CD4-positive, alpha-beta T cell treated with Interleukin-17A for 4 hours (primary cell): ENCODE results near the gene MYOM1.
"Not testable (repeated sequence)": the region's sequence is repeated elsewhere in the genome, so short reads cannot be mapped to it uniquely, and the experiment has no call there.

Source experiments
- DNase-seq: peaks from one replicate; pipeline ENCODE4 v3.0.0-alpha.2; 2020; ENCODE audit warnings: mixed read lengths

MYOM1 gene

GRCh38 chr18:3051718-3052410 is 167.9 kb downstream of the MYOM1 start:
- no peak for DNase-seq

- not testable (repeated sequence) for DNase-seq
These were observed 169.8 kb downstream of the MYOM1 start for GRCh38 chr18:3049897-3050454.

GRCh38 chr18:3048820-3049349 is 170.9 kb downstream of the MYOM1 start:
- no peak for DNase-seq

DNA sequence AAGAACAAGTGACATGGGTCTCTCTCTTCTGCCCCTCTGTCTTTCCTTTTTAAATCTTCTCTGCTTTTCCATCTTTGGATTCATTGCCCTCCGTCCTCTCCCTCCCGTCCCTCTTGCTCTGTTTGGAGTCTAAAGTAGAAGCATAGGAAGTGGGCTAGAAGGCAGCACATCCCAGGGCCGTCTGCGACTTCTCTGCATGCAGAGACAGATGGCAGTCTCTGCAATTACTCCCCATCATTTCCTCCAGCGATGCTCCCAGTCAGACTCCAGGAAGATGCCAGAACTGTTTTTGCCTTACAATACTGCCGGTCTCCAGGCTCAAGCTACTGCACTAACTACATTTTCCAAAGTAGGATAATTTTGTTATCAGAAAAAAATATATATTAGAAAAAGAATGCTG is 171.6 kb downstream of the MYOM1 start:
- DNase-seq = no peak

DNA sequence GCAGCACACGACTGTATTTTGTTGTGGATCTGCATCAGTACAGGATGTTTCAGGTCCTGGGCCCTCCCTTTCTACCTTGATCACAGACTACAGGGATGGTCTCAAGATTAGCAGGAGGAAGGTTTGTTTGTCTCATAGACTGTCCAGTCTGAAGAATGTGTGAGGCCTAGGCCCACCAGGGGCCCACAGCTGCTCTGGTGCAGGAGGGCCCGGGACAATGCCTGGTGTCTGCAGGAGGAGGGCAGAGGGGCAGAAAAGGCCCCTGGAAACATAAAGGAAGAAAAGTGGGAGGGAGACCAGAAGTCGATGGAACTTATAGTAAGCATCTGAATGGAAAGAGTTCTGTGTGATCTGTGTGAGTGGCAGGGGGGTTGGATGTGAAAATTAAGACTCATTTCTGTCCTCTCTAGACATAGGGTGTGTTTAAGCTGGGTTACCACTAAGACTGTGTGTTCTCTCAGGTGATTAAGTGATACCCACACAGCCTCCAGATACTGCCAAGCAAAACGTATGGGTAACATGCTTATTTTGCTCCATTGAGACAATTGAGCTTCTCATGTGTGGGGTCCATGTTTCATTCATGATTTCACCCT is 173.5 kb downstream of the MYOM1 start:
- no peak for DNase-seq

DNA sequence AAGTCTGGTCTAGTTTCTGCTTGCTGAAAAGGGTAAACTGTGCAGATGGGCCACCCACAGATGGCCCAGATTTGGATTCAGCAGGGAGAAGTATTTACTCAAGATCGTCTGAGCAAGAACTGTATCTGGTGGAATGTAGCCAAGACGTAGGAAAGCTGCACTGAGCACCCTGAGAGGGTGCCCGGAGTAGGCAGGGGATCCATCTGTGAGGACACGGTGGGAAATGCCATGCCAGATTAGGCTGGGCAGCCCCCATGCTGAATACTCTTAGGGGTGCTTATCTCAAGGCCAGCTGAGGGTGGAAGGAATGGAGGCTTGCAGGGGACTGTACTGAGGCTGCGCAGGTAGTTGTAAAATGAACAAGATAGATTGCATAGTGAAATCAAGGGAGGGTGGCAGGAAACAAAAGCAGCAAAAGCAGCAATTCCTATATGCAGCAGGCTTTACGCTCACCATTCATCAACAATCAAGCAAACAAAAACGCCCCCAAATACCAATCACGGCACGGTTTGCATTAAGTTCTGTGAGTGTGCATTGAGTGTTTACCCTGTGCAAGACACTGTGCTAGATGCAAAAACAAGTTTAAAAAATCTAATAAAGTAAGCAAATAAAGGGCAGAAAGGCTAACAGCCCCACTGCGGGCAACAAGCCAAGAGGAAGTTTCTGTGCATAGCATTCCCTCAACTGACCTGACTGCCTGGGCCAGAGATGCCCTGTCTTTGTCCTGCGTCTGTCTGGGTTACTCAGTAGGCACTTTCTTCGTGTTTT is 174.7 kb downstream of the MYOM1 start:
- DNase-seq = no peak

DNA sequence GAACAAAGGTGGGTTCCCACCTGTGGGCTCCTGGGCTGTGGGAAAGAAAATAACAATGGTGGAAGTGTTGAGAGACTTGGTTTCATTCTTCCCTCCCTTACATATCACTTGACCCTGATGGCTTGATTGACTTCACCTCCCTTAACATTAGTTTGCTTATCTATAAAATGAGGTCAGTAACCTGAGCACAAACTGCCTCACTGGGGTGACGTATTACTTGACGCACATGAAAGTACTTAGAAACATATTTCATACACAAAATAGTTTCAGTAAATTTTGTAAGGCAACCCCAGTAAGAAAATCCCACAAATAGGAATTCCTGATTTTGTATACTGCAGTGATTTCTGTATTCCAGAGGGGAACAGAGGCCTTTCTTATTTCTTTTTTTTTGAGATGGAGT is 177.4 kb downstream of the MYOM1 start:
- DNase-seq = no peak

DNA sequence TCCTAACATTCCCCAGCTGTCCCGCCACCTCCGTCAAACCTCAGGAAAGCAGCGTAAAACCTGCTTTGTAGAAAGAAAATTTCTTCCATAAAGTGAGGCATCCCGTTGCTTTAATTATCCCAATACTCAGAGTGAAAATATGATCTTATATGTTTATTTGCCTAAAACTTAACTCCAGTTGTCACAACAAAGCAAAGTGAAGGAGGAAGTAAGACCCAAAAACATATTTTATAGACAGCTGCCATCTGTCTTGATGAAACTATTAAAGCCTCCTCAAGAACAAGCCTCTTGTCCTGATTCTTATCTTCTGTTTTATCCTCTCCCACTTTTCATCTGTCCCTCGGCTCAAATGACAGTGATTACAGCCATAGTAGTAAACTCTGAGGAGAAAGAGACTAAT is 177.9 kb downstream of the MYOM1 start:
- no peak for DNase-seq

- no peak for DNase-seq
These were observed 178.9 kb downstream of the MYOM1 start for GRCh38 chr18:3040881-3041280.

DNA sequence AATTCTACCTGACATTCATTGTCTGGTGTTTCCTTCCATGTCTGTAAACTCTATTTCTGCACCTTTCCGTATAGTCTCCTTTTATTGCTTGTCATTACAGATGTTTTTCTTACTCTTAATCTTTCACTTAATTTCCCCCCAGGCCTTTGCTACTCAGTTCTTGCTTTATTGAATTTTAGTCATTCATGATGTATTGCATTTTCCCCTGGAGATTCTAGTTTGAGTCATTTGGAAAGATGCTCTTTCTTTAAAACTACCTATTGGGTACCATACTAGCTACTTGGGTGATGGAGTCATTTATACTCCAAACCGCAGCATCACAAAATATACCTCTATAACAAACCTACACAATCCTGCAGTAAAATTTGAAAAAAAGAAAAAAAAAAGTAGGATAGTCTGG is 179.6 kb downstream of the MYOM1 start:
- DNase-seq = no peak

- no peak for DNase-seq
These were observed 182.3 kb downstream of the MYOM1 start for GRCh38 chr18:3037423-3037915.

GRCh38 chr18:3036108-3036507 is 183.7 kb downstream of the MYOM1 start:
- no peak for DNase-seq

DNA sequence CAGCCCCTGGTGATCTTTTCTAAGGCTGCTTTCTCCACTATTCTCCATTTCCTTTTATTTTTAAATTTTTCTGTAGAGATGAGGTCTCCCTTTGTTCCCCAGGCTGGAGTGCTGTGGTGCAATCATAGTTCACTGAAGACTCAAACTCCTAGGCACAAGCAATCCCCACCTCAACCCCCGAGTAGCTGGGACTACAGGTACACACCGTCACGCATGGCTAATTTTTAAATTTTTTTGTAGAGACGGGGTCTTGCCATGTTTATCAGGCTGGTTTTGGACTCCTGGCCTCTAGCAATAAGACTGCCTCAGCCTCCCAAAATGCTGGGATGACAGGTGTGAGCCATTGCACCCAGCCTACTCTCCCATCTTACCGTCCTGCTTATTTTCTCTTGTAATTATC is 184.1 kb downstream of the MYOM1 start:
- DNase-seq = no peak

- DNase-seq = no peak
These were observed 187.0 kb downstream of the MYOM1 start for GRCh38 chr18:3032721-3033120.

DNA sequence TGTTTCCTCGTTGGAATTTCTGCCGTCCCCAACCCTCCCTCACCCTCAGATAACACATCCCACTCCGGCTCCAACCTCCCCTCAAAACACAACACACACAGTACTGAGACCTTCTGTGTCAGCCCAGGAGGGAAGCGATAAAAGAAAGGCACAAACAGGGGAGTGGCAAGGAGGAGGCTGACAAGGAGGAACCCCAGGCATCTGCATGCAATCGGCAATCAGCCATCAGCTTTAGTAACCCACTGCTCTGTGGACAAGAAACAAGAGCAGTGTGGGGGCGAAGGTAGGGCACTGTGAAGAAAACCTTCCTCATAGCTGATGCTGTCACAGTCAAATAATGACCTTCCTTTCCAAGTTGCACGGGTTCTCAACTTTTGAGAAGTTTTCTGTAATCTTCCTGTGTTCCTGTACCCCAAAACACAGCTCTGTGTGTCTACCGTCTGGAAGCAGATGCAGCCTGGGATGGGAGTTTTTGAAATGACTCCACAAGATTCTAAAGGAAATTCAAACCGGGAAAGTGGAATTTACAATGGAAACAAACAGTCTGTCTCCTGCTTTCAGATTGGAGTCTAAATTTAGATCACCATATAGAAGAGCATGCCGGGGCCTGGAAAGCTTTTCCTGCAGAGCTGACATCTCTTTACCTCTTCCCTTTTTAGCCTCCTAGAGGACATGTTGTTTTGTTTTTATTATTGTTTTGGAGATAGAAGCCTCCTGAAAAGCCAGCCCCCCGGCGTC is 190.4 kb downstream of the MYOM1 start:
- DNase-seq = no peak

- not testable (repeated sequence) for DNase-seq
These were observed 191.7 kb downstream of the MYOM1 start for GRCh38 chr18:3028115-3028514.

GRCh38 chr18:3027370-3027891 is 192.3 kb downstream of the MYOM1 start:
- DNase-seq = no peak

DNA sequence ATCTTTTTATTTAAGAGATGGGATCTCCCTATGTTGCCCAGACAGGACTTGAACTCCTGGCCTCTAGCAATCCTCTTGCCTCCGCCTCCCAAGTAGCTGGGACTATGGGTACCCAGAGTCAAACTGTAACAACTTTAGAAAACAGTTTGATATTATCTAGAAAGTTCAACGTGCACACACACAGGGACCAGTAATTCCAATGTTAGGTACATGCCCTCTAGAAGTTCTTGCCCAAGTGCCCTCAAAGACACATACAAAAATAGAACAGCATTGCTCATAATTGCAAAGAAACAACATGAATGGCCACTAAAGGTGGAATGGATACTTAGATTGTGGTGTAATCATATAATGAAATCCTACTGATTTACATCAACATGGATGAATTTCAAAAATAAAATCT is 194.2 kb downstream of the MYOM1 start:
- DNase-seq = no peak

GRCh38 chr18:3023603-3024002 is 196.2 kb downstream of the MYOM1 start:
- not testable (repeated sequence) for DNase-seq
